Activated CD4-positive, alpha-beta T cell treated with anti-CD3 and anti-CD28 coated beads, Interleukin-2, amount 10 ng/mL, durations not matched to agents 24 days and 14 days (primary cell): ENCODE data around the gene AQP1. TPM values are rescaled to one million over a fixed set of nuclear protein-coding genes. Genes with fewer than 3 reads are reported as not detected.

Experiments
- DNase-seq: peaks from one replicate; pipeline ENCODE4 v3.0.0; 2022
- H3K27ac Mint-ChIP-seq: one replicate; pipeline ENCODE4 v1.8.0; 2022; ENCODE audit warnings: mild to moderate bottlenecking, mixed read lengths
- H3K27me3 Mint-ChIP-seq: one replicate; pipeline ENCODE4 v1.8.0; 2022; ENCODE audit warnings: mixed read lengths
- H3K36me3 Mint-ChIP-seq: one replicate; pipeline ENCODE4 v1.8.0; 2022; ENCODE audit warnings: low read depth, mild to moderate bottlenecking, mixed read lengths
- H3K4me1 Mint-ChIP-seq: one replicate; pipeline ENCODE4 v1.8.0; 2021; ENCODE audit warnings: mixed read lengths
- H3K4me3 Mint-ChIP-seq: one replicate; pipeline ENCODE4 v1.8.0; 2022; ENCODE audit warnings: mild to moderate bottlenecking, moderate library complexity, mixed read lengths
- H3K9me3 Mint-ChIP-seq: one replicate; pipeline ENCODE4 v1.8.0; 2021; ENCODE audit warnings: mixed read lengths
- intact Hi-C: fragments of 100-400 bp; cut with micrococcal nuclease; formaldehyde crosslinking; loops from one replicate; pipeline ENCODE4 v1.15.1; 2023
- total RNA-seq: library from RNA; stranded (reverse); gene quantifications from 2 replicates; pipeline ENCODE4 v1.2.3, GENCODE V29; 2022

The AQP1 gene
- total RNA-seq, 1 donor from 2014 or later, result not detected

GRCh38 chr7:30965883-30966282 is 54.2 kb downstream of the AQP1 start:
- peak; percentile 37 for DNase-seq
- Mint-ChIP-seq H3K27ac (no peak overlapping the region), H3K4me1 (no peaks in the 10 kb centered on the region), H3K9me3 (no peaks in the 10 kb centered on the region), H3K27me3 (peaks cover 6% of the 10 kb centered on the region), H3K36me3 (no peaks in the 10 kb centered on the region), H3K4me3 (no peak overlapping the region)
- intact Hi-C loops, result no loop called here

GRCh38 chr7:30968294-30968693 is 56.6 kb downstream of the AQP1 start:
- DNase-seq, result no peak
- H3K4me1 Mint-ChIP-seq, result no peaks in the 10 kb centered on the region
- H3K4me3 Mint-ChIP-seq, result no peak overlapping the region
- intact Hi-C loops, result no loop called here
- no peaks in the 10 kb centered on the region for H3K36me3 Mint-ChIP-seq
- no peak overlapping the region for H3K27ac Mint-ChIP-seq
- H3K9me3 Mint-ChIP-seq, result no peaks in the 10 kb centered on the region
- peaks cover 15% of the 10 kb centered on the region for H3K27me3 Mint-ChIP-seq

GRCh38 chr7:30968747-30969603 is 57.3 kb downstream of the AQP1 start:
- no peak overlapping the region for H3K4me3 Mint-ChIP-seq
- peaks cover 12% of the 10 kb centered on the region for H3K27me3 Mint-ChIP-seq
- H3K27ac Mint-ChIP-seq, result no peak overlapping the region
- H3K9me3 Mint-ChIP-seq, result no peaks in the 10 kb centered on the region
- peak; percentile 48 for DNase-seq
- H3K4me1 Mint-ChIP-seq, result no peaks in the 10 kb centered on the region
- intact Hi-C loops, result no loop called here
- no peaks in the 10 kb centered on the region for H3K36me3 Mint-ChIP-seq

GRCh38 chr7:30969604-30969970 is 57.9 kb downstream of the AQP1 start:
- intact Hi-C loops, result no loop called here
- no peak overlapping the region for H3K27ac Mint-ChIP-seq
- no peaks in the 10 kb centered on the region for H3K9me3 Mint-ChIP-seq
- H3K27me3 Mint-ChIP-seq, result peaks cover 12% of the 10 kb centered on the region
- peaks cover 3% of the 10 kb centered on the region for H3K4me1 Mint-ChIP-seq
- H3K4me3 Mint-ChIP-seq, result no peak overlapping the region
- no peaks in the 10 kb centered on the region for H3K36me3 Mint-ChIP-seq
- DNase-seq, result no peak

- Mint-ChIP-seq H3K9me3 (no peaks in the 10 kb centered on the region), H3K27ac (no peak overlapping the region)
- intact Hi-C loops, result no loop called here
Measured at GRCh38 chr7:30970074-30970473, 58.4 kb downstream of the AQP1 start.

GRCh38 chr7:30970594-30971094 is 59.0 kb downstream of the AQP1 start:
- DNase-seq, result no peak
- no peaks in the 10 kb centered on the region for H3K9me3 Mint-ChIP-seq
- no peak overlapping the region for H3K27ac Mint-ChIP-seq
- no peaks in the 10 kb centered on the region for H3K36me3 Mint-ChIP-seq
- H3K27me3 Mint-ChIP-seq, result peaks cover 12% of the 10 kb centered on the region
- no peak overlapping the region for H3K4me3 Mint-ChIP-seq
- intact Hi-C loops, result no loop called here
- peaks cover 7% of the 10 kb centered on the region for H3K4me1 Mint-ChIP-seq

More at GRCh38 chr7:30970074-30970473, 58.4 kb downstream of the AQP1 start:
- DNase-seq, result no peak
- no peaks in the 10 kb centered on the region for H3K36me3 Mint-ChIP-seq
- peaks cover 7% of the 10 kb centered on the region for H3K4me1 Mint-ChIP-seq
- peaks cover 12% of the 10 kb centered on the region for H3K27me3 Mint-ChIP-seq
- H3K4me3 Mint-ChIP-seq, result no peak overlapping the region

- Mint-ChIP-seq H3K36me3 (no peaks in the 10 kb centered on the region), H3K4me3 (no peak overlapping the region), H3K27ac (no peak overlapping the region), H3K27me3 (peaks cover 12% of the 10 kb centered on the region), H3K4me1 (peaks cover 7% of the 10 kb centered on the region), H3K9me3 (no peaks in the 10 kb centered on the region)
- intact Hi-C loops, result no loop called here
- DNase-seq, result no peak
Measured at GRCh38 chr7:30971440-30971839, 59.8 kb downstream of the AQP1 start.

GRCh38 chr7:30971840-30972563 is 60.3 kb downstream of the AQP1 start:
- Mint-ChIP-seq H3K27ac (no peak overlapping the region), H3K9me3 (no peaks in the 10 kb centered on the region), H3K4me1 (peaks cover 7% of the 10 kb centered on the region), H3K27me3 (peaks cover 14% of the 10 kb centered on the region), H3K36me3 (no peaks in the 10 kb centered on the region), H3K4me3 (no peak overlapping the region)
- DNase-seq, result no peak
- intact Hi-C loops, result no loop called here

- Mint-ChIP-seq H3K27me3 (peaks cover 16% of the 10 kb centered on the region), H3K4me3 (no peak overlapping the region), H3K9me3 (no peaks in the 10 kb centered on the region), H3K36me3 (no peaks in the 10 kb centered on the region), H3K4me1 (peaks cover 7% of the 10 kb centered on the region), H3K27ac (no peak overlapping the region)
- no peak for DNase-seq
- intact Hi-C loops, result no loop called here
Measured at GRCh38 chr7:30973292-30973691, 61.6 kb downstream of the AQP1 start.

- DNase-seq, result no peak
- Mint-ChIP-seq H3K27me3 (peaks cover 16% of the 10 kb centered on the region), H3K27ac (peak overlapping the region; percentile 69), H3K4me3 (no peak overlapping the region), H3K4me1 (peaks cover 7% of the 10 kb centered on the region), H3K9me3 (no peaks in the 10 kb centered on the region), H3K36me3 (no peaks in the 10 kb centered on the region)
- intact Hi-C loops, result no loop called here
Measured at GRCh38 chr7:30973791-30974604, 62.3 kb downstream of the AQP1 start.

- intact Hi-C loops, result loop anchor here (1.0 kb wide), 1 partner anchor 36 kb away; no protein-coding TSS in a partner anchor
- Mint-ChIP-seq H3K27me3 (peaks cover 16% of the 10 kb centered on the region), H3K36me3 (no peaks in the 10 kb centered on the region), H3K27ac (peak overlapping the region; percentile 69), H3K9me3 (no peaks in the 10 kb centered on the region), H3K4me3 (no peak overlapping the region), H3K4me1 (peaks cover 7% of the 10 kb centered on the region)
- DNase-seq, result peak; percentile 90
Measured at GRCh38 chr7:30974605-30975255, 63.1 kb downstream of the AQP1 start.
